Activated CD4-positive, alpha-beta T cell treated with anti-CD3 and anti-CD28 coated beads for 1 hour (primary cell): ENCODE results near the gene MACC1.

Experiments used
- DNase-seq: peaks from one replicate; pipeline ENCODE4 v3.0.0-alpha.2; 2020

MACC1 gene, protein sequence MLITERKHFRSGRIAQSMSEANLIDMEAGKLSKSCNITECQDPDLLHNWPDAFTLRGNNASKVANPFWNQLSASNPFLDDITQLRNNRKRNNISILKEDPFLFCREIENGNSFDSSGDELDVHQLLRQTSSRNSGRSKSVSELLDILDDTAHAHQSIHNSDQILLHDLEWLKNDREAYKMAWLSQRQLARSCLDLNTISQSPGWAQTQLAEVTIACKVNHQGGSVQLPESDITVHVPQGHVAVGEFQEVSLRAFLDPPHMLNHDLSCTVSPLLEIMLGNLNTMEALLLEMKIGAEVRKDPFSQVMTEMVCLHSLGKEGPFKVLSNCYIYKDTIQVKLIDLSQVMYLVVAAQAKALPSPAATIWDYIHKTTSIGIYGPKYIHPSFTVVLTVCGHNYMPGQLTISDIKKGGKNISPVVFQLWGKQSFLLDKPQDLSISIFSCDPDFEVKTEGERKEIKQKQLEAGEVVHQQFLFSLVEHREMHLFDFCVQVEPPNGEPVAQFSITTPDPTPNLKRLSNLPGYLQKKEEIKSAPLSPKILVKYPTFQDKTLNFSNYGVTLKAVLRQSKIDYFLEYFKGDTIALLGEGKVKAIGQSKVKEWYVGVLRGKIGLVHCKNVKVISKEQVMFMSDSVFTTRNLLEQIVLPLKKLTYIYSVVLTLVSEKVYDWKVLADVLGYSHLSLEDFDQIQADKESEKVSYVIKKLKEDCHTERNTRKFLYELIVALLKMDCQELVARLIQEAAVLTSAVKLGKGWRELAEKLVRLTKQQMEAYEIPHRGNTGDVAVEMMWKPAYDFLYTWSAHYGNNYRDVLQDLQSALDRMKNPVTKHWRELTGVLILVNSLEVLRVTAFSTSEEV

DNA sequence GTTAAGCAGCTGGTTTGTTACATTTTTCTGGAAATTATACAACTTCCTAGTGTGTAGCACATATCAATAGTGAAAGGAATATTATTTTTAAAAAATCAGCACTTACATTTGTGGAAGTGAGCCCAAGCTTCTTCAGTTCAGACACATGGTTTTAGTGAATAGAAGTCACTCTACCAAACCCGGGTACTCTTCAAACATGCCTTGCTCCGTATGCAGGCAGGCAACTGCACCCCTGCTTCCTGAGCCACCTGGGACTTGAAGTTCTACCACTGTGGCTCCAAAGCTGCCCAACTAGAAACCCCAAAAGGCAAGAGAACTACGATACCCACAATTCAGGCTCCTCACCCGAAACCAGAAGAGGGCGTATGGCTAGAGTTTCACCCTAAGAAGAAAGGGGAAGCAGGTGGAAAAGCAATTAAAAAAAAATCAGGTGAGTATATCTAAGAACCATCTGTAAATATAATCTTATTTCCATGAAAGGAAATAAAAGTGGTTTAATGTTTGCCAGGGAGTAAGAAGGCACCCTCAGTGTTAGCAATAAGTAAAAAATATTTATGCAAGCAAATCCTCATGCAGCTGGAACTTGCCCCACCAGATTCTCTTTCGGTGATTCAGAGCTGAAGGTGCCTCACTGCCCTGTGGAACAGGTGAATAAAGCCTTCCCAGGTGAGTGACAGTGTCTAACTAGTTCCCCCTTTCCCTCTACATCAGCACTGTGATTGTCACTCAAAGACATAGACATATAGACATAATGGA is at the start of gene MACC1:
Gene MACC1, minus strand, starts transcription at position 192 of the 756 bp plus-strand sequence. CDS start 55,522 bp downstream, outside the sequence.
- DNase-seq, result no peak

DNA sequence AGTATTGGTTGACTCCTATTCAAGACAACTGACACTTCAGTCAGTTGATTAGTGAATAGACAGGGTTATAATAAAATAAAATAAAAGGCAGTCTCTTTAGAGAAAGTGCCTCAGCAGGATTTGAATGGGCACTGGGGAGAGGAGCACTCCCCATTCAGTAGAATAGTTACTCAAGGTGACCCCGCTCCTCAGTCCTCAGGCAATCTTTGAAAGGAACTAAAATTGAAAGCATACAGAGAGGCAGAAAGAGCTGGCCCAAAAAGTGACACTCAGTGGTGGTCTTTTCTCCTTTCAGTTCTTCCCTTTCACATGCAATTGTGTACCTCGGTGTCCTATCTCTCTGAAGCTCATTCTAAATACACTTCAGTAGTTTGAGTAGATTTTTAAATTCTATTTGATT is 47.4 kb upstream of the MACC1 start:
- DNase-seq, result no peak

DNA sequence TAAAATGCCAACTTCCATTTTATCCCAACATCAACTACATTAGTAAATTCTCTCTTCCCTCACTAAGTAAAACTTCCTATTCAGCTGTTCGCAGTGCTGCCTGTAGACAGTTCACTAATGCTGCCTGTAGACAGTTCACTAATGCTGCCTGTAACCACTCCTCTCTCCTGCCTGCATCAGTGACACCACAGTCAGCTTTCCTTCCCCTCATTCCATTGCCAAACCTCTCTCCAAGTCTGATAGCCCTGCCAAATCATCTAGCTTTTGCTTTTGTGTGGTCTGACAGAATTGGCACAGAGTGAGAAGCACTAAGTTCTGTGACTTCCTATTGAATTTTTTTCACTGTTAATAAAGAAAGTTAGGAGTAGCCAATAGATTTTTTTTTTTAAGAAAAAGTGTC is 43.0 kb upstream of the MACC1 start:
- DNase-seq, result no peak

DNA sequence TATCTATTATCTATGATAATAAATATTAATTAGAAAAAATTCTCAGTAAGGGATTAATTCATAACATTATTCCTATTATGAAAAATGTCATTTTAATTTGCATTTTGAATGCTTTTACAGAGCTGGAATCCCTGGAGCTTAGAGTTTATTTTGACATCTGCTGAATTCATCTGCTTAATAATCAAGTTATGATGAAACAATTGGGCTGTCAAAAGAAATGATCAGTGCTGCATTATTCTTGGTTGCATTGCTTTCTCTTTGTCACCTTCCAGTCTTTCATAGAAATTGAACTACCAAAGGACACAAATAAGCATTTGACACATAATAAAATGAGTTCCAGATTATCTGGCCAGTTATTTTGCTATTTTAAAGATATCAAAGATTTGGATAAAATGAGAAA is 40.0 kb upstream of the MACC1 start:
- no peak for DNase-seq

DNA sequence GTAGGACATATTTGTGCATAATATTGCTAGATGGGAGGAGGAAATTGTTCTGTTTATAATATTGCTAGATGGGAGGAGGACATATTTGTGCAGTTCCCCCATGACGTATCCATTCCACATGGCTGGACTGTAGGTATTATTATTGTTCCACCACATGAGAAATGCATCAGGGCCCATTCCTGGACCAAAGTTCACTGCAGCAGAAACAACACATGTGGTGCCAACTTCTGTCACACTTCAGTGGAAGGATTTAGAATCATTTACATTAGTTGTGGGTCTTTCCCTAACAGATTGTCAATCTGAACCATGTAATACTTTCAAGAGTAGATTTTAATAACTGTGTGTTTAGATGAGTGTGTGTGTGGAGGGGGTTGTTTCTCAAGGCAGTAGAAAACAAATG is 32.7 kb upstream of the MACC1 start:
- no peak for DNase-seq

DNA sequence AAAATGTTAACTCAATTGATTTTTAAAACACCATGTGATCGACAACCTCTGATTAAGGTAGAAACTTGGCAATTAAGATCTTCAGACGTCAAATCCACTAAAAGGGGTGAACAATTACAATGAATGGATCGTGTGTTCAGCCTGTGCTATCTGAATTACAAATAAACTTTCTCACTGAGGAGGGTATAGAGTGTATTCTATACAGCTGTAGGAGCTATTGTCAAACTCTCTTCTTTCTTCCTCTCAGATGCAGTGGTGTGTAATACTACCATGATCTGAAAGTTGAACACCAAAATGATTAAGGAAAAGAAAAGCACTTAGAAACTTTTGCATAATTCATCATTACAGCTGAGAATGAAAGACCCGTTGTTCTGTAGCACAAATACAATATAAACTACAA is 32.2 kb upstream of the MACC1 start:
- no peak for DNase-seq

DNA sequence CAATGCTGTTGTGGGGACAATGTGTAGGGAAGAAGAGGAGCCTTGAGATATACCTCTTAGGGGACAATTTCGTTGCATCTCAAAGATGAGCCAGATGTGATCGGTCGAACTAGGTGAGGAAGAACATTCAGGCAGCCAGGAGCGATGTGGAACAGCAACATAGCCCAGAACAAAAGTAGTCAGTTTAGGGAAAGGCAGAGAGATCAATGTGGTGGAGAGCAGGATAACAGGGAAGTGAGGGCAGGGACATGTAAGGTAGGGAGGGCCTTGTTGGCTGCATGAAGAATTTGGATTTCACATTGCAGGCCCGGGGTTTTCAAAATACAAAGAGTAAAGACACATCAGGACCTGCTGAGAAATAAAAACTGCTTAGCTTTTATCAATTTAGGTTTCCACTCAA is 29.1 kb upstream of the MACC1 start:
- no peak for DNase-seq

DNA sequence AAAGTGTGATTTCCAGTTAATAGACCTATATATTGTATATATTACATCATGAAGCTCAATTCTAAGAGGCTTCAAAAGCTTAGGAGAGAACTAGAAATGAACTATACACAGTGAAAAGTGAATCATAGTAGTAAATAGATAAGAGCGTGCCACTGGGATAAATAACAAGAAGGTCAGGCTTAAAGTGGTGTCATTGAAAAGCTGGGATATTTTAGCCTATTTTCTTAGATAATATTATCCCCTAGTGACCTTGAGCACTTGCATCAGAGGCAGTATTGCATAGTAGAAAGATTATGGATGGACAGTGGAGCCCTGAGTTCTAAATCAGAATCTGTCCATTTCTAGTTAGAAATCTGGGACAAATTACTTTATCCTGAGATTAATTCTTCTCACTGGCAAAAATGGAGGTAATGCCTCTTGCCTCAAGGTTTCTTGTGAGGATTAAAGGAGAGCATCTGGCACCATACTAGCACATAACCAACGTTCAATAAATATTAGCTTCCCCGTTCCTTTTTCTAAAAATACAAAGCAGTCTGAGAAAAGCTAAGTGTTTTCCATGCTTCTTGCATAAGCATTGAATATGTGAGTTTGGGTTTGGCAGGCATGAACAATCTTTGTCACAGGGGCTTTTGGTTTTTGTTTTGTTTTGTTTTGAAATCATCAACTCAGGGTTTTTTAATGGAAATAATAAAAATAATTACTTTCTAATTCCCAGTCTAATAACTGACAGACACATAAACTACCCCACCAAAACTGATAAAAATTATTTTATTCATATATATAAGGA is 27.3 kb upstream of the MACC1 start:
- DNase-seq, result no peak

DNA sequence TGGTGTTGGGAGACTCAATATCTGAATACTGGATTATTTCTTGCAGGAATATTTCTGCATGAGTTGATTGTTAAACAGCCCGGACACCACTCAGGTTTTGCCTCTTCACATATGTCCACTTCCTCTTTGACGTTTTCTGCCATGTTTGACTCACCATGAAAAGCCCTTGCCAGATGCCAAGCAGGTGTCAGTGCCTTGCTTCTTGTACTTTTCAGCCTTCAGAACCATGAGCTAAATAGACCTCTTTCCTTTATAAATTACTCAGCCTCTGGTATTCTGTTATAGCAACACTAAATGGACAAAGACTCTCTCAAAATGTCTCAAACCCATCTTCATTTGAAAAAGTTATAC is 24.7 kb upstream of the MACC1 start:
- DNase-seq, result no peak

DNA sequence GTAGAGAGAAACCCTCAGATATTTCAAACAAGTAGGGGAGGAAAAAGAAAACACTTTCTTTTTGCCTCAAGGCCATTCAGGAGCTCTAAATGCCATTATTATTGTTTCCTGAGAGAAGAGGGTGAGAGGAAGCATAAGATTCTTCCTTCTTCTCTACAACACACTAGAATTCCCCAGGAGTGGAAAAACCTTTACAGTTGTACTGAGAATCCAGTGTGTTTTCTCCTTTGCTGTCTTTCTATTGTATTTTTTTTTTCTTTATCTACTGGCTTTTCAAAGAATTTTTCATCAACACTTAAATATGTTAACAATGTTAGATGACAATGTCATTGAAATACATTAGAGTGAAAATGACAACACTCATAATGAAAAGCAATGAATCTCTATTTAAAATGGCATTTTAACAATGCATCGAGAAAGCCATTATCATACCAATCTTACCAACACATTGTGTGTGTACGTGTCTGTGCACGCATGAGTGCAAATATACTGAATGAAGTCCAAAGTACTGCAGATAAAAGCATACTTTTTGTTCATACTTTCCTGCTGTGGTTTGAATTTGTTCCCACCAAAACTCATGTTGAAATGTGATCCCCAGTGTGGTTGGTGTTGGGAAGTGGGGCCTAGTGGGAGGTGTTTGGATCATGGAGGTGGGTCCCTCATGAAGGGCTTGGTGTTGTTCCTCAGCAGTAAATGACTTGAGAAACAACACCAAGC is 24.2 kb upstream of the MACC1 start:
- DNase-seq, result no peak

DNA sequence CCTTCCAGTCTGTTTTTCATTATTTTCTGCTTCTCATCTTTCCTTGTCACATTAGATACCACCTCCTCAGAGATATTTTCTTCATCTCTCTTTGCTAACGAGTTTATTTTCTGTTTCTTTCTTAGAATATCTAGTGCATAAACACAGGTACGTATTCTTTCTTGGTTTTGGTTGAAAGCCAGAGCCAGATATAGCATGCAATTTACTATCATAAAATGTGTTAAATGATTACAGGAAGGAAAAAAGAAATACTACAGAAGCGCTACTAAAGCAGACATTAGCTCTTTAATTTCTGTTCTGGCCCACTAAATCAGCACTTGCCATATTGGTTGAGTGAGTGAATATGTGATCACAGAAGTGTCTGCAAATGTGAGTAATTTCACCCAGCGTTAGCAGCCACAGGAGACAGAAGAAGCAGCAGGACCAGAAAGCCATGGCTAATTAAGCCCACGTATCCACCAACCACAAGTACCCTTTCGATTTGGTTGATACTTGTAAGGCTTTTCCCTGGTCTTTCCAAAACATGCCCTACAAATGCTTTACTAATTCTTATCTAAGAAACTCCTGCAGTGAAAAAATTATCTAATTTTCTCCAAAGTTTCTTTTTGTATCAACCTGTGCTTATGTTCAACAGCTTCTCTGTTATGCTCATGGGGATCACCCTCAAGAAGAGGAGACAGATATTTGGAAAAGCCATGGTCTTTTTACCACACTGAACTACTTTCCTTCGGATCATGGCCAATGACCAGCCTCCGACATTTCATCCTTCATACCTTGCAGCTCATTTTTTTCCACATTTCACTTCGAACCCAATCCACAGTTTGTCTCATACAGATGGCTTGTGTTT is 23.1 kb upstream of the MACC1 start:
- DNase-seq, result no peak

DNA sequence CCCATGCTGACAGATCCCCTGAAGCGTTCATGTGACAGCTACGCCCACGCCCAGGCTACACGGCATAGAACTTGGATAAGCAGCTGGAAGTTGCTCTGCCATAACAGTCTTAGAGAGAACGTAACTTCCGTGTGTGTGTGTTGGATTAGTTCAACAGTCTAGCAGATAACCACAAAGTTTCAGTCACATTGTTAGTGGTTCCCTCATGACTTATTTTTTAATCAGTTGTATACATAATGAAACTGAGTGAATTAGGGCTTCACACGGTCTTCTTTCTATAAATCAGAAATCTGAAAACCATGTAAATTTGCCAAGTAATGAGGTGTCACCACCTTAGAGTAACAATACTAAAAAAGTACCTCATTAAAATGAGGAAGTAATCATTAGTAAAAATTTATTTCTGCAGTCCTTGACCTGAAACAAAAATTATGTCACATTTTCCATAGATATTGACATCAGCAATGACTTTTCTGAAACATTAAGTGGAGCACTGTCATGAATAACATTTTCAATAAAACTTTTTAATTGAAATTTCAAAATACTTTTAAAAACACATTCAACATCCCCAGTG is 21.7 kb upstream of the MACC1 start:
- no peak for DNase-seq

DNA sequence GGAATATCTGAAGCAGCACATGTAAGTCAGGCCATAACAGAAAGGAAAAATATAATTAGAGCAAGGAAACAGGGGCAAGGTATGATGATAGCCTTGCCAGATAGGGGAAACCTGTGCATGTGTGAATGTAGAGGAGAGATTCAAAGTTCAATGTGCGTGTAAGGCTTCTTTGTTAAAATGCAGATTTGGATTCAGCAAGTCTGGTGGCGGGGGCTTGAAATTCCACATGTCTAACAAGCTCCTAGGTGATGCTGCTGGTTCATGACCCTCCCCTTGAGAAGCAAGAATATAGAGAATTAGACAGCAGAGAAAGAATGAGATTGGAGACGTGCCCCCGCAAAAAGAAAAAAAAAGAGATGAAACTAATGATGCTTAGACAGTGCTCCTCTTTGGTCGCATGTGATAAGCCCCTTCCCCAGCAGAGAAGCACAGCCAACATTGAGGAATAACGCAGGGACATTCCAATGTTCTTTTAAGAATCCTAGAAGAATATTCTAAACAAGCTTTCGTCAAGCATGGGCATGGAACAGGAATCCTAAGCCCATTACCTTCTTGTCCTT is 21.1 kb upstream of the MACC1 start:
- DNase-seq, result no peak

DNA sequence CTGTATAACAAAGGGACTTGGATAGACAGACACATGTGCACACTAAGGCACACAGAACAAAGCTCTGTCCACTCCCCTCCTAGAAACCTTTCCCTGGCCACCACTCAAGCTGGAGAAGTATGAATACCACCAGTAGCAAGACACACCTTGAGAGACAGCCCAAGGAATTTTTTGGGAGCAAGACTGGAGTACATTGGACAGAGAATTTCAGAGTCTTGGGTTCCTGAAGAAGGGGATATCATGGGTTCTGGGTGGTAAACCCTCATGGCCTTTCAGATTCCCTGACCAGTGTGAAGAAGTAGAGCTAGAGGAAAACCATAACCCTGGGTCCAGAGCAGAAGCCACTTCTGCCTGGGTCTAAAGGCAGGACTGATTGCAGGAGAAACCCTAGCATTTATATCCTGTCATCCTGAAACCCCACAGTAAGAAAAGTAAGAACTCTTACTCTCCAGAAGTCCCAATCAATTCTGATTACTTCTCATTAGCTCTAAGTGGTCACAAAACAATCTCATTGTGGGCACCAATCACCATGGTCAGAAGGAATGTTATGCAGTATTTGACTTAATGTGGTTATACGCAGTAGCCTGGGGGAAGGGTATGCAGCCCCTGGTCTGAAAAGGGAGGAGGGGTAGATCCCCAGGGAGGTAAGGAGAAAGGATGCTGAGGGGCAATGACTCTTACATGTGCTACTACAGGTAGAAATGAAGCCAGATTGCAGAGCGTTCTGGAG is 20.4 kb upstream of the MACC1 start:
- no peak for DNase-seq

DNA sequence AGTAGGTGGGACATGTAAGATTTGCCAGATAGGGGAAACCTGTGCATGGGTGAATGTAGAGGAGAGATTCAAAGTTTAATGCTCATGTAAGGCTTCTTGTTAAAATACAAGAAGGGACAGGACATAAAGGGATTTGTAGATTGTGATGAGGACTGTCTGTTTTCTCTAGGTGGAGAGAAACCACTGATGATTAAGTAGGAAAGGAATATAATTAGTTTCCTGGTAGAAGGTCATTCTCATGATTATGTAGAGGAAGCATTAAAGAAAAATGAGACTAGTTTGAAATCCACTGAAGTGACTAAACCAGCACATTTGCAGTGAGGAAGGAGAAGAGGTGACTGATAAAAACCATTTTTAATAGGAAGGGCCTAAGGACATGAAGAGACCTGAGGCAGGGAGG is 19.6 kb upstream of the MACC1 start:
- DNase-seq, result no peak

DNA sequence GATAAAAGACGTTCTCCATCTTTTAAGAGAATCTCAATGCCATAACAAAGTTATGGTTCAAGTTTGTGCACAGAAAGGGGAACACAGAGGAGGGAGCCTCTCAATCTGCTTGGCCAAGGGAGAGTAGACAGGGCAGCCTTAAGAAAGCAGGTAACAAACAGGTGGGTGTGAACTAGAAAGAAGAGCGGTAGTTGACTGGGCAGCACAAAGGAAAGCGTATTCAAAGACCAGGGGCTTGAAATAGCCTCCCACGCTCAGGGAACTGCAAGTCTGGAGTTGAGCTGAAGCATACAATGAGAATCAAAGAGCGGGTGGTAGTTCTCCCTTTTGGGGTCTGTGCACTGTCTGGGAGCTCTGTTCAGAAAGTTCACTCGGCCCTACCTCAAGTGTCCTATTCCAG is 18.9 kb upstream of the MACC1 start:
- no peak for DNase-seq

DNA sequence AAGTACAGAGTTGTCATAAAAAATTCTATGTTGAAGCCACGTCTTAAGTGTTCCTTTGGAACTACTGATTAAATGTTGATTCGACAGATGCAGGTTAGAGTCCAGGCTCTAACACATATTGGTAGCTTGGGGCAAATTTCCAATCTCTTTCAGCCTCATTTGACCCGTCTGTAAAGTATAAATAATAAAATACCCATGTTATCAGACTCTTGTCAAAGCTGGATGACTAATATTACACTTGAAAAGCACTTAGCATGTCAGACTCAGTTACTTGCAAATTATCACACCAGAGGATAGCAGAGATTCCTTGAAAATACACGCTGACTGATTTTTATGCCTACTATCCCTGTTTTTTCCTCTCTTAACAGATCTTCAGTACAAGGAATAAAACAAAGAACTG is 18.1 kb upstream of the MACC1 start:
- no peak for DNase-seq

DNA sequence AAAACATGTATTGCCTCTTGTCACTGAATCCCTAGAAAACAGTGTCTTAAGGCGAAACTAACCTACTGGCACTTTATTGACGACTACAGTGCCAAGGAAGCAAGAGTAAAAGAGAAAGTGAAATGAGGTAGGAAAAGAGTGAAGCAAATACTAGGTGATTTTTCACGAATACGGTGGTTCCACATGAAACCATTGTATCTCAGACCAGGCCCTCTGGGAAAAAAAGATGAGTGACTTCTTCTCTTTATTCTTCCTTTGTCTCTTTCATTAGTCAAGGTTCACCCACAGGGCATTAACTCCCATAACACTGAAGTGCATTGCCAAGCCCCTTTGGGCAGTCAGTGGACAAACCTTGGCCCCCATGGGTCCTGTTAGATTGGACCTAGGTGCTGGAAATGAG is 16.2 kb upstream of the MACC1 start:
- DNase-seq, result no peak

DNA sequence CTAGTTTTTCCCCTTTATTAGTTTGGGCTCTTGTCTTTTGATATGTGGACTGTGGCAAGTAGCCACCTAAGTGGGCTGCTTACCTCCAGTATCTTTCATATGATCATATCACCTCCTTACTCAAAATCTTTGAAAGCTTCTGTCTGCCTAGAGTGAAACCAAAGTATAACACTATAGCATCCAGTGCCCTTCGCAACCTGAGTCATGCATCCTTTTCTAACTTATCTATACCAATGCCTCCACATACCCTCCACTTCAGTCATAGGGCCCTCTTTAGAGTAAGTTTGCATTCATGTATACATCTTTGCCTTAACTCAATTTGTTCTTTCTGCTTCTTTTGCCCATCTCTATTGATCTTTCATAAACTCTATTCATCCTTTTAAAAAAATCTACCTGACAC is 15.7 kb upstream of the MACC1 start:
- DNase-seq, result no peak
